ENCODE data around the gene INPP4B. TPM values are rescaled to one million over a fixed set of nuclear protein-coding genes. Genes with fewer than 3 reads are reported as not detected.

The INPP4B gene
- total and polyA plus RNA-seq, 2 donors (not counting 1 experiment from before 2014, with no cell fraction given) = 19.7 to 22.2 TPM

GRCh38 chr4:142690406-142691163, 155.5 kb downstream of the INPP4B start:
- TF ChIP-seq CTCF (conservative IDR thresholded peaks at IDR 0.05 in 1 of 2, IDR thresholded peaks at IDR 0.05 in 1 of 2; ENCODE audit: low read depth in 1 of 2, low read length in 2 of 2) = no peak
- no peak for TF ChIP-seq EZH2 (IDR thresholded peaks at IDR 0.05; ENCODE audit: low read length, missing control alignments)
- Histone ChIP-seq H2AFZ (ENCODE audit: low read length) (no peak overlapping the region), H3K4me3 (replicated peaks in 1 of 4; ENCODE audit: control extremely low read depth in 1 of 4, insufficient read depth in 1 of 4, low read depth in 3 of 4, low read length in 4 of 4) (no peak overlapping the region), H3K27ac (ENCODE audit: insufficient read depth, low read length) (no peak overlapping the region), H3K27me3 (ENCODE audit: control insufficient read depth, insufficient read depth, low read length) (no peaks in the 10 kb centered on the region), H3K36me3 (ENCODE audit: control insufficient read depth, insufficient read depth, low read length) (no peaks in the 10 kb centered on the region), H3K79me2 (ENCODE audit: control insufficient read depth, insufficient read depth, low read length) (no peaks in the 10 kb centered on the region), H3K4me1 (ENCODE audit: control insufficient read depth, extremely low read depth, insufficient read depth, low read length) (no peaks in the 10 kb centered on the region), H3K9me3 (ENCODE audit: control insufficient read depth, insufficient read depth, low read depth, low read length) (no peaks in the 10 kb centered on the region), H4K20me1 (ENCODE audit: control insufficient read depth, extremely low read depth, insufficient read depth, low read length) (no peaks in the 10 kb centered on the region), H3K4me2 (ENCODE audit: extremely low read depth, insufficient read depth, low read length) (no peak overlapping the region), H3K9ac (ENCODE audit: insufficient read depth, low read length) (no peak overlapping the region)
- no peak for DNase-seq (ENCODE audit: low read depth in 2 of 2)

- Histone ChIP-seq H3K36me3 (ENCODE audit: control insufficient read depth, insufficient read depth, low read length) (no peaks in the 10 kb centered on the region), H2AFZ (ENCODE audit: low read length) (no peak overlapping the region), H3K9me3 (ENCODE audit: control insufficient read depth, insufficient read depth, low read depth, low read length) (no peaks in the 10 kb centered on the region), H3K4me2 (ENCODE audit: extremely low read depth, insufficient read depth, low read length) (no peak overlapping the region), H3K27ac (ENCODE audit: insufficient read depth, low read length) (no peak overlapping the region), H3K27me3 (ENCODE audit: control insufficient read depth, insufficient read depth, low read length) (no peaks in the 10 kb centered on the region), H4K20me1 (ENCODE audit: control insufficient read depth, extremely low read depth, insufficient read depth, low read length) (no peaks in the 10 kb centered on the region), H3K9ac (ENCODE audit: insufficient read depth, low read length) (no peak overlapping the region), H3K79me2 (ENCODE audit: control insufficient read depth, insufficient read depth, low read length) (no peaks in the 10 kb centered on the region), H3K4me3 (replicated peaks in 1 of 4; ENCODE audit: control extremely low read depth in 1 of 4, insufficient read depth in 1 of 4, low read depth in 3 of 4, low read length in 4 of 4) (no peak overlapping the region), H3K4me1 (ENCODE audit: control insufficient read depth, extremely low read depth, insufficient read depth, low read length) (no peaks in the 10 kb centered on the region)
- no peak for DNase-seq (ENCODE audit: low read depth in 2 of 2)
- no peak for TF ChIP-seq CTCF (conservative IDR thresholded peaks at IDR 0.05 in 1 of 2, IDR thresholded peaks at IDR 0.05 in 1 of 2; ENCODE audit: low read depth in 1 of 2, low read length in 2 of 2)
- TF ChIP-seq EZH2 (IDR thresholded peaks at IDR 0.05; ENCODE audit: low read length, missing control alignments) = no peak
Measured at GRCh38 chr4:142687547-142688275, 158.4 kb downstream of the INPP4B start.

DNA sequence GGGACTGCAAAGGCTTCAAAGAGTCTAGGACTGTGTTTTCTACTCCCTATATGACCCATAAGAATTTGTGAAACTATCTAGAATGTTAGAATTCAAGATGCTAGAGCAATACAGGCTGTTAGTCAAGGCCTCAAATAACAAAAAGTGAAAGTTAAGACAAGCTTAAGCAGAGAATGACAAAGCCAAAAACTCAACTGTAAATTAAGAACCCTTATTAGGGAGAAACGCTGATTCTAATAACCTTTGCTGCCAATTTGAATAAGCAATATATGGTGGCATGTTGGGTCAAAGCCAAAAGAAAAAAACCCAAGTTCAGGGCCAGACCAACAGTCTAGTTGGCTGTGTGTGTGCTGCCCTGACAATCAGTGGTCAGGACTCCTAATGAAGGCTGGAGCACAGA, 160.0 kb downstream of the INPP4B start:
- Histone ChIP-seq H3K4me1 (ENCODE audit: control insufficient read depth, extremely low read depth, insufficient read depth, low read length) (no peaks in the 10 kb centered on the region), H4K20me1 (ENCODE audit: control insufficient read depth, extremely low read depth, insufficient read depth, low read length) (no peaks in the 10 kb centered on the region), H3K4me3 (replicated peaks in 1 of 4; ENCODE audit: control extremely low read depth in 1 of 4, insufficient read depth in 1 of 4, low read depth in 3 of 4, low read length in 4 of 4) (no peak overlapping the region), H3K36me3 (ENCODE audit: control insufficient read depth, insufficient read depth, low read length) (no peaks in the 10 kb centered on the region), H3K4me2 (ENCODE audit: extremely low read depth, insufficient read depth, low read length) (no peak overlapping the region), H3K9me3 (ENCODE audit: control insufficient read depth, insufficient read depth, low read depth, low read length) (no peaks in the 10 kb centered on the region), H3K79me2 (ENCODE audit: control insufficient read depth, insufficient read depth, low read length) (no peaks in the 10 kb centered on the region), H2AFZ (ENCODE audit: low read length) (no peak overlapping the region), H3K27ac (ENCODE audit: insufficient read depth, low read length) (no peak overlapping the region), H3K9ac (ENCODE audit: insufficient read depth, low read length) (no peak overlapping the region), H3K27me3 (ENCODE audit: control insufficient read depth, insufficient read depth, low read length) (no peaks in the 10 kb centered on the region)
- TF ChIP-seq EZH2 (IDR thresholded peaks at IDR 0.05; ENCODE audit: low read length, missing control alignments) (no peak), CTCF (conservative IDR thresholded peaks at IDR 0.05 in 1 of 2, IDR thresholded peaks at IDR 0.05 in 1 of 2; ENCODE audit: low read depth in 1 of 2, low read length in 2 of 2) (no peak)
- no peak for DNase-seq (ENCODE audit: low read depth in 2 of 2)

All from fibroblast of lung (primary cell).